ENCODE results near the gene GDPD3.

GDPD3 gene

DNA sequence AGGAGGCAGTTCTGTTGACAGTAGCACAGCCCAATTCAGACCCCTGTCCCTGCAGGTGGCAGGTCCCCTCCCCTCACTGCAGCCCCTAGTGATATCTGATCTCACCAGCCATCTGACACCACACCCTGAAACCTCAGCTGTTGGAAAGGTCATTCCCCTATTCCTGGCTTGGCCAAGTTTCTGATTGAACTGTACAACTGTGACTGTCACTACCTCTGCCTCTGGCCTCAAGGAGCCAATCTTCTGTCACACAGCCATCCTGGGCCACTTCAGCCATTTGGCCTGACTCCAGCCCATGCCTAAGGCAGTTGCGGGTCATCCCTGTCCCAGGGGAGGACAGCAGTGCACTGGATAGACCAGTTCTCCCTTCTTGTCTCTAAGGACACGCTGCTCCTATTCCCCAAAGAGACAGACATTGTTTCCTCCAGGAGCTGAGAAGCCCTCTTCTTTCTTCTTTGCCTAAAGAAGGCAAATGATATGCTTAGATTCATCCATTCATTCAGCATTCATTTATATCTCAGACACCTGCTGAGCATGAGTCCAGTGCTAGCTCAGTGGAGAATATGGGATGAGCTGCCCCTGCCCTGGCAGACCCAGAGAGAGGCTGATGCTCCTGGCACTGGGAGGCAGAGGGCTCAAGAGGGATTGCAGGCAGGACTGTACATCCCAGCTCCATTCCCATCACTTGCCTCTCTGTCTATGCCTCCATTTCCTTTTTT is 52.3 kb downstream of the GDPD3 start:
- TF ChIP-seq, protein P1, sequence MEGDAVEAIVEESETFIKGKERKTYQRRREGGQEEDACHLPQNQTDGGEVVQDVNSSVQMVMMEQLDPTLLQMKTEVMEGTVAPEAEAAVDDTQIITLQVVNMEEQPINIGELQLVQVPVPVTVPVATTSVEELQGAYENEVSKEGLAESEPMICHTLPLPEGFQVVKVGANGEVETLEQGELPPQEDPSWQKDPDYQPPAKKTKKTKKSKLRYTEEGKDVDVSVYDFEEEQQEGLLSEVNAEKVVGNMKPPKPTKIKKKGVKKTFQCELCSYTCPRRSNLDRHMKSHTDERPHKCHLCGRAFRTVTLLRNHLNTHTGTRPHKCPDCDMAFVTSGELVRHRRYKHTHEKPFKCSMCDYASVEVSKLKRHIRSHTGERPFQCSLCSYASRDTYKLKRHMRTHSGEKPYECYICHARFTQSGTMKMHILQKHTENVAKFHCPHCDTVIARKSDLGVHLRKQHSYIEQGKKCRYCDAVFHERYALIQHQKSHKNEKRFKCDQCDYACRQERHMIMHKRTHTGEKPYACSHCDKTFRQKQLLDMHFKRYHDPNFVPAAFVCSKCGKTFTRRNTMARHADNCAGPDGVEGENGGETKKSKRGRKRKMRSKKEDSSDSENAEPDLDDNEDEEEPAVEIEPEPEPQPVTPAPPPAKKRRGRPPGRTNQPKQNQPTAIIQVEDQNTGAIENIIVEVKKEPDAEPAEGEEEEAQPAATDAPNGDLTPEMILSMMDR (conservative IDR thresholded peaks at IDR 0.05; ENCODE audit: low read depth, low read length) = no peak

DNA sequence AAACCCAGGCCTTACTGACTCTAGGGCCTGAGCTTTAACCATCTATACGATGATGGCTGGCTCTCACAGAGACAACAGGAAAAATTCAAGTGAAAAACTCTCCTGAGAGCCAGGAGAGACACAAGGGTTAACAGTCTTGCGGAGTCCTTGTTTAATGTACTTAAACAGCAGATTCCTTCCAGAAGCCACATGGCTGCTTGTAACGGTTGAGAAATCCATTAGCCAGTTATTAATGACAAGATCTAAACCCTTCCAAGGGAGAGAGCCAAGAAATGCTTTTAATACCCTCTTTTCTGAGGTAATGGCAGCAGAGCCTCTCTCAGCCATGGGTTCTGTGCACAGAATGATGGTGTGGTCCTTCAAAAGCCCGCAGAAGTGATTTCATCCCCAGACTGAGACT is 53.0 kb downstream of the GDPD3 start:
- DNase-seq (ENCODE audit: low read depth) = no peak
- TF ChIP-seq, protein P1 (conservative IDR thresholded peaks at IDR 0.05; ENCODE audit: low read depth, low read length) = no peak
- no peak overlapping the region for H3K4me3 ChIP-seq (ENCODE audit: low read length)

More for the DNA sequence above, 52.3 kb downstream of the GDPD3 start:
- no peak overlapping the region for H3K4me3 ChIP-seq (ENCODE audit: low read length)
- DNase-seq (ENCODE audit: low read depth) = no peak

DNA sequence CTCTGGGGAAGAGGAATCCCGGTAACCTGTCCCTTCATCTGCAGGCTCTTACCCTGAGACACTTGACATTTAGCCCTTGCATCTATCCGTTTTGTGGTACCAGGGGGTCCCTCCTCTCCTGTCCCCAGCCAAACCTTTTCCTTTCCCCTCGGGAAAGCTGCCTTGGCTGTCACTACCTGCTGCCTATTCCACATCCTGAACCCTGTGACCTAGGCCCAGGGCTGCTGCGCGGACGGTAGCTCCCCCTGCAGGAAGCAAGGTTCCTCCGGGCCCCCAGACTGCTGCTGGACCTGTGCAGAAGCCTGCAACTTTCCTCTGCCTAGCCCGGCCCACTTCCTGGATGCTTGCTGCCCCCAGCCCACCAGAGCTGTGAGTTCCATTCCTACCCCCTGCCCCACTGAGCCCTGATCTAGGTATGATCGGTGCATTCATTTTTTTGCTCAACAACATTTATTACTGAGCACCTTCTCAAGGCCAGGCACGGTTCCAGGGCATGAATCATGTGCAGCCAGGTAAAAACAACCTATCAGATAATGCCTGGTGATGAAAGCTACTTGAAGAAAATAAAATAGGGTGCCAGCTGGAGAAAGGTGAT is 58.3 kb downstream of the GDPD3 start:
- H3K4me3 ChIP-seq (ENCODE audit: low read length) = no peak overlapping the region
- no peak for DNase-seq (ENCODE audit: low read depth)

More for the DNA sequence above, 58.3 kb downstream of the GDPD3 start:
- TF ChIP-seq, protein P1 (conservative IDR thresholded peaks at IDR 0.05; ENCODE audit: low read depth, low read length) = peak; percentile 78

All from retinal pigment epithelial cell (primary cell).